ENCODE data around the gene MPDZ.

Gene MPDZ

GRCh38 chr9:13263511-13263910, 16.0 kb downstream of the MPDZ start:
- H2AFZ ChIP-seq (ENCODE audit: low read depth, low read length) = no peak overlapping the region
- no peak overlapping the region for H3K27ac ChIP-seq (ENCODE audit: low read length)
- H4K20me1 ChIP-seq (ENCODE audit: insufficient read depth, low read length) = no peaks in the 10 kb centered on the region
- no peaks in the 10 kb centered on the region for H3K36me3 ChIP-seq (replicated peaks; ENCODE audit: low read depth, low read length)
- H3K27me3 ChIP-seq (ENCODE audit: low read depth, low read length) = no peaks in the 10 kb centered on the region
- H3K9ac ChIP-seq (ENCODE audit: low read length) = no peak overlapping the region
- H3K9me3 ChIP-seq (ENCODE audit: insufficient read depth, low read length) = no peaks in the 10 kb centered on the region
- TF ChIP-seq CTCF (IDR thresholded peaks at IDR 0.05; ENCODE audit: low read depth, low read length) (no peak), EZH2phosphoT487 (IDR thresholded peaks at IDR 0.05; ENCODE audit: low read depth) (no peak)
- no peak overlapping the region for H3K4me2 ChIP-seq (ENCODE audit: low read length)
- no peaks in the 10 kb centered on the region for H3K4me1 ChIP-seq (ENCODE audit: low read length)
- no peaks in the 10 kb centered on the region for H3K79me2 ChIP-seq (ENCODE audit: low read length)
- H3K4me3 ChIP-seq (ENCODE audit: low read length) = no peak overlapping the region

- no peak overlapping the region for H3K27ac ChIP-seq (ENCODE audit: low read length)
- no peaks in the 10 kb centered on the region for H3K79me2 ChIP-seq (ENCODE audit: low read length)
- H3K9ac ChIP-seq (ENCODE audit: low read length) = no peak overlapping the region
- H4K20me1 ChIP-seq (ENCODE audit: insufficient read depth, low read length) = no peaks in the 10 kb centered on the region
- H3K4me1 ChIP-seq (ENCODE audit: low read length) = no peaks in the 10 kb centered on the region
- H3K4me3 ChIP-seq (ENCODE audit: low read length) = no peak overlapping the region
- H3K4me2 ChIP-seq (ENCODE audit: low read length) = no peak overlapping the region
- TF ChIP-seq EZH2phosphoT487 (IDR thresholded peaks at IDR 0.05; ENCODE audit: low read depth) = no peak
- no peak for TF ChIP-seq CTCF (IDR thresholded peaks at IDR 0.05; ENCODE audit: low read depth, low read length)
- H2AFZ ChIP-seq (ENCODE audit: low read depth, low read length) = no peak overlapping the region
- H3K9me3 ChIP-seq (ENCODE audit: insufficient read depth, low read length) = no peaks in the 10 kb centered on the region
- H3K27me3 ChIP-seq (ENCODE audit: low read depth, low read length) = no peaks in the 10 kb centered on the region
- H3K36me3 ChIP-seq (replicated peaks; ENCODE audit: low read depth, low read length) = no peaks in the 10 kb centered on the region
These were observed 26.6 kb downstream of the MPDZ start for GRCh38 chr9:13252852-13253251.

GRCh38 chr9:13244181-13244580, 35.3 kb downstream of the MPDZ start:
- Histone ChIP-seq H3K4me1 (ENCODE audit: low read length) (peaks cover 29% of the 10 kb centered on the region), H4K20me1 (ENCODE audit: insufficient read depth, low read length) (no peaks in the 10 kb centered on the region), H3K27me3 (ENCODE audit: low read depth, low read length) (no peaks in the 10 kb centered on the region), H3K9me3 (ENCODE audit: insufficient read depth, low read length) (no peaks in the 10 kb centered on the region), H3K4me3 (ENCODE audit: low read length) (no peak overlapping the region), H3K27ac (ENCODE audit: low read length) (no peak overlapping the region), H3K4me2 (ENCODE audit: low read length) (no peak overlapping the region), H2AFZ (ENCODE audit: low read depth, low read length) (no peak overlapping the region), H3K79me2 (ENCODE audit: low read length) (no peaks in the 10 kb centered on the region), H3K36me3 (replicated peaks; ENCODE audit: low read depth, low read length) (no peaks in the 10 kb centered on the region), H3K9ac (ENCODE audit: low read length) (no peak overlapping the region)
- TF ChIP-seq EZH2phosphoT487 (IDR thresholded peaks at IDR 0.05; ENCODE audit: low read depth) (no peak), CTCF (IDR thresholded peaks at IDR 0.05; ENCODE audit: low read depth, low read length) (no peak)

GRCh38 chr9:13241283-13241682, 38.2 kb downstream of the MPDZ start:
- Histone ChIP-seq H3K9ac (ENCODE audit: low read length) (no peak overlapping the region), H3K4me2 (ENCODE audit: low read length) (no peak overlapping the region), H4K20me1 (ENCODE audit: insufficient read depth, low read length) (no peaks in the 10 kb centered on the region)

More at GRCh38 chr9:13241283-13241682, 38.2 kb downstream of the MPDZ start:
- H3K27ac ChIP-seq (ENCODE audit: low read length) = no peak overlapping the region
- no peaks in the 10 kb centered on the region for H3K9me3 ChIP-seq (ENCODE audit: insufficient read depth, low read length)
- no peaks in the 10 kb centered on the region for H3K36me3 ChIP-seq (replicated peaks; ENCODE audit: low read depth, low read length)
- H3K27me3 ChIP-seq (ENCODE audit: low read depth, low read length) = no peaks in the 10 kb centered on the region
- H3K4me1 ChIP-seq (ENCODE audit: low read length) = peaks cover 16% of the 10 kb centered on the region
- TF ChIP-seq EZH2phosphoT487 (IDR thresholded peaks at IDR 0.05; ENCODE audit: low read depth) = no peak
- no peak for TF ChIP-seq CTCF (IDR thresholded peaks at IDR 0.05; ENCODE audit: low read depth, low read length)
- H3K4me3 ChIP-seq (ENCODE audit: low read length) = no peak overlapping the region
- no peak overlapping the region for H2AFZ ChIP-seq (ENCODE audit: low read depth, low read length)
- H3K79me2 ChIP-seq (ENCODE audit: low read length) = no peaks in the 10 kb centered on the region

Data from OCI-LY3 (cell line).